Activated CD4-positive, alpha-beta T cell treated with anti-CD3 and anti-CD28 coated beads, Interleukin-2, amount 50 U/mL, for 16 hours (primary cell): Measurements from ENCODE around the gene CFAP410.
A peak's percentile ranks its signal among the peaks of the same experiment; 100 is the strongest.
"Not testable (repeated sequence)": the region's sequence is repeated elsewhere in the genome, so short reads cannot be mapped to it uniquely, and the experiment has no call there.

Experiments used
- DNase-seq: peaks from one replicate; pipeline ENCODE4 v3.0.0-alpha.2; 2020

Gene CFAP410

DNA sequence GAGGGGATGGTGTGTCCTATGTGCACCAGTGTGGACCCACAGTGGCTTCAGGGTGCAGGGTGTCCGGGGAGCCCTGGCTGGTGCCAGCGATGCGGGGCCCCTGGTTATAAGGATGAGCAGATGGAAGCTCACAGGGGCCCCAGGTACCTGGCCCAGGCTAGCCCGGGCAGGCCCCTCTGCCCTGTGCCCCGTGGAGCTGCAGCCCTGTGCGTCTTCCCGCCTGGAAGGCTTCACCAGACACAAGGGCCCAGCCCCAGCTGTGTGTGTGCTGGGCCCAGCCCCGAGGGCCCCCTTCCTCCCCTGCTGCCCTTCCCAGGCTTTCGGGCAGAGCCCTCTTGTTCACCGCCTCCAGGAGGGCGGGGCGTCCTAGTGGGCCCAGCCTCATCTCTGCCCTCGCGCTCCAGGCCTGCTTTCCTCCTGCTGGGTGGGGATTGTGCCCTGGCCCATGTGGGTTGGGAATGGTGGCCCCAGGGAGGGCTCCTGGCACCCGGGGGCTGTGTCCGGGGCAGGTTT lies 23.4 kb downstream of the CFAP410 start:
- no peak for DNase-seq

DNA sequence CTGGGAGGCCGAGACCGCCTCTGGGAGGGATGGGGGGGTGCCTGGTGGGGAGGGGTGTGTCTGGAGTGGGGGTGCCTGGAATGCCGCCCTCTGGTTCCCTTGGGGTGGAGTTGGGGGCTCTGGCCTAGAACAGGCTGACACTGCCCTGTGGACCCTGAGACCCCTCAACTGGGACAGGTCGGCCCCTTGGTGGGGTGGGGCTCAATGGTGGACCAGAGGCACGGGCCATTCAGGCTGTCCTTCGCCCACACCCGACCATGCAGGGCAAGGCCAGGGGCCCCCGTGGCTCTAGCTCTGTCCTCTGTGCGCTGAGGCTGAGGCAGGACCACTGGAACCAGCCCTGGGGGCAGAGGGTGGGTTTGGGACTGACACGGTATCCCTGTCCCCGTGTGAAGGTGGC lies 24.6 kb downstream of the CFAP410 start:
- no peak for DNase-seq

DNA sequence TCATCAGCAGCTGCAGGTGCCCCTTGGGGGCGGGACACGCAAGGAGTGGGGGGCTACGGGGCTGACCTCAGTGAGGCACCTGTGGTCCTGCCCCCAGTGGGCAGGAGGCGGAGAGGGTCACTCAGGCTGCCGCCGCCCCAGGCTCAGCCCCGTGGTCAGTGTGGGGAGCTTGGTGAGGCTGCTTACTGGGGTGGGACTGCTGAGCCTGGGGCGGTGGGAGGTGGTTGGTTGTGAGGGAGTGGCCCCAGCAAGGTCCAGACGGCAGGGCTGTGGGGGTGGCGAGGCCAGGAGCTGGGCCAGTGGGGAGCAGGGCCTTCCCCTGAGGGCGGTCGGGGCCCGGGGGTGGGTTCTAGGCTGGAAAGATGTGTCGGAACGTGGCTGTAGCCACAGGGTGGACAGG lies 25.1 kb downstream of the CFAP410 start:
- DNase-seq, result no peak

DNA sequence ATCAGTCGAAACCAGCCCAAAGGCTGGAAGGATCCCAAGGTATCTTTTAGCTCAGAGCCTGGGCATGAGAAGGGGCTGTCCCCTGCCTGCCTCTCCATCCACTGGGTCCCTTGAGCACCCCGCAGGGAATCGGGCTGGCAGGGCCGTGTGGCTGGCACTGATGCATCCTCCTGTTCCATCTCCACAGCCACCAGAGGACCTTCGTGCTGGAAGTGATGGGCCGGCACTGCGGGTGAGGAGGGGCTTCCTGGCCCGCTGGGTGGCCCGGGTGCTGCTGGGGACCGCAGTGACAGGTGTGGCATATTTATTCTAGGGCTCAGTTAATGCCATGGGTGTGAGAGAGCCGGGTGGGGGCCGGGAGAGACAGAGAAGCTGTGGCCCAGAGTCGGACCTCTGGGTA lies 25.7 kb downstream of the CFAP410 start:
- DNase-seq, result no peak

DNA sequence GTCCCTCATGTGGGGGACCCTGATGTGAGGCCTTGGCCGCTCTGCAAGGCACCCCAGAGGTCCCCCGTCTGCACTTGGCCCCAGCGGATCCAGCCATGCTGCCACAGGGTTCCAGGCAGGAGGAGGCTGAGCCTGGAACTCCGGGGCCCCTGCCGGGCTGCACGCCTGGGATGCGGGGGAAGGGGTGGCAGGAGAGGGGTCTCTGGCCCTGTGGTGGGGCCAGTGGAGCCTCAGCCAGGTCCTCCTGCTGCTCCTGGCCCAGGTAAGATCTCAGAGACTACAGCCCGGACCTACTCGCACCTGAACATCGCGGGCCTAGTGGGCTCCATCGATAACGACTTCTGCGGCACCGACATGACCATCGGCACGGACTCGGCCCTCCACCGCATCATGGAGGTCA lies 26.5 kb downstream of the CFAP410 start:
- DNase-seq, result no peak

DNA sequence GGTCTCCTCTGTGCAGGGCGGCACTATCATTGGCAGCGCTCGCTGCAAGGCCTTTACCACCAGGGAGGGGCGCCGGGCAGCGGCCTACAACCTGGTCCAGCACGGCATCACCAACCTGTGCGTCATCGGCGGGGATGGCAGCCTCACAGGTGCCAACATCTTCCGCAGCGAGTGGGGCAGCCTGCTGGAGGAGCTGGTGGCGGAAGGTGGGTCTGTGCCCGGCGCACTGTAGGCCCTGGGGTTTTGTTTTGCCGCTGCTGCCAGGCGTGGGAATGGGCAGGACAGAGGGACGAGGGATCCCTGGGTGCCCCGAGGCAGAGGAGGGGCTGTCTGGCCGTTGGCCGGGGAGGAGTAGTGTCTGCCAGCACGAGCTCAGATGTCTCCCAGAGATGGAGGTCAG lies 27.1 kb downstream of the CFAP410 start:
- no peak for DNase-seq

DNA sequence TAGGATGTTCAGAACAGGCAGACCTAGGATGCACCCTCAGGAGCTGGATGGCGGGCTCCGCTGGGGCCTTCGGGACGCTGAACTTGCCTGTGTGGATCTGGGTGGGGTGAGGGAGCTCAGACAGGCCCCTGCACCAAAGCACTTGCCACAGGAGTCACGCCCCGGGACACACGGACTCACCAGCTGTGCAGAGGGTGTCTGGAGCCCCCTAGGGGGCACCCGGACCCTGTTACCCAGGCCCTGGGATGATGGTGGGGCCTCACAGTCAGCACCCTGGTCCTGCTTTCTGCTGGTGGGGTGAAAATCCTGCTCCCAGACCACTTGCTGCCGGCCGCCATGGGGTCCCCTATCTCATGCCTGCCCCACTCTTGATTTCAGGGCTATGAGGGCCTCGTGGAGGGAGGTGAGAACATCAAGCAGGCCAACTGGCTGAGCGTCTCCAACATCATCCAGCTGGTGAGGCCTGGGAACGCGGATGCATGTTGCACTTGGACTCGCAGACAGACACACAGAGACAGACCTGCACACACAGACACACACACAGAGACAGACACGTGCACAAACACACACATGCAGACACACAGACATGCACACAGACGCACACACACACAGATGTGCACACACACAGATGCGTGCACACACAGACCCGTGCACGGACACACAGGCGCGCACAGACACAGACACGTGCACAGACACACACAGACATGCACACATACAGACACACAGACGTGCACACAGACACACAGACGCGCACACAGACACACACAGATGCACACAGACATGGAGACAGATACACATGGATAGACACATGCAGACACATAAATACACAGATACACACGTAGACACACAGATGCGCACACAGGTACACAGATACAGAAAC lies 28.3 kb downstream of the CFAP410 start:
- no peak for DNase-seq

DNA sequence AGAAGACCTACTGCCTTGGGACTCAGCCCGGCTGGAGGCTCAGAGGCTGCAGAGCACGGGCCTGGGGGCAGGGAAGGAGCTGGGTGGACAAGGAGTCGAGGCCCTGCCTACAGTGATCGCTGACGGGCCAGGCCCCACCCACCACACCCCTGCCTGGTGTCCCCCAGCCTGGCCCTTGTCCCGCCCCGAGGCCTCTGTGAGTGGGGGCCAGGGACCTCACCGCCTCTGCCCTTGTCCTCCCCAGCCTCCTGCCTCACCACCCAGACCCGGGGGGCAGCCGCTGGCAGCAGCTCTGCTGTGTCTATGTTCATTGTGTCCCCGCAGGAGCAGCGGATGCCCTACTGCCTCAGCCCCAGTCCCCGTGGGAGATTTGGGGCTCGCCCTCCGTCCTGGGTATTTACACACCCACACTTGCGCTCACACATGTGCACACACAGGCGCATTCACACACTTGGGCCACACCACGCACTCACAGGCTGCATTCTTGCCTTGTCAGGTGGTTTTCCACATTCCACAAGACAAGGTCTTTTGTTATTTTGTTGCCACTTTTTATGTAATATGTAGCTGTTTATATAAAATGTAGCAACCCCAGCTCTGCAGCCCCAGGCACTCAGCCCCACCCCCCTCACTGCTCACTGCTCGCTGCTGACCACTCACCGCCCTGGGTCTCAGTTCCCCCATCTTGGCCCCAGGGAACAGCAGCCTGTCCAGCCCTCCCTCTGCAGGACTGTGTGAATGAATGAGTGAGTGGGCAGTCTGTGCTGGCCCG lies 32.1 kb downstream of the CFAP410 start:
- DNase-seq, result no peak

DNA sequence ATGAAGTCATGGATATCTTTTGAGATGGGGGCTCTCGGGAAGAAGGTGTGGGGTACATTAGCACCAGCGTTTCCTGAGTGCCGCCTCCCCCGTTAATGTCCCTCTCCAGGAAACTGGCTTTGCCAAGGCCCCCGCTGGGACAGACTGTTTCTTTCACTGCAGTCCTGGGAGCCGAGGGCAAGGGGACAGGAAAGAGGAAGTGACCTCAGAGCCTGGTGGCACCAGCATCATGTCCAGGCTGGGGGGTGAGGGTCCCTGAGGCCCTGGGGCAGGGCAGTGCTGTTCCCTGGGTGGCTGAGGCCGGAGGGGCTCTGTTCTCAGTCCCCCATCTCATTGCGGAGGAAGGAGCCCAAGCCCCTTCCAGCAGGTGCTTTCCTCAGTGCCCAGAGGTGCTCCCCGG lies 33.5 kb downstream of the CFAP410 start:
- no peak for DNase-seq

DNA sequence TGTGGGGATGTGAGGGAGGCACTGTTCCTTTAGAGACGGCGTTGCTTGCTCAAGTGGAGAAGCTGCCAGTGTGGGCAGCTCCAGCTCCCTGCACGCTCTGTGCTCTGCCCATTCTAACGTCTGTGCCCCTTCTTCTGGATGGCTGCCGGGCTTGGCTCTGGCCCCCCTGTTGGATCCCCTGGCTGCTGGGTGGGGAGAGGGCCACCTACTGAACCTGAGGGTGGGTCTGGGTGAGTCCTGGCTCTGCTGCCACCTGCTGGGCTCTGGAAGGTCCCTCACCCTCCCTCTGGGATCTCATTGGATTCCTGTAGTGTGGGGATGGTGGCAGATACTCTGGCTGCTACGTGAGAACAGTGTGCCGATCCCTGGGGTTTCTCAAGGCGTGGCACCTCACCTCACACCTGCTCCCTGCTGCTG lies 34.3 kb downstream of the CFAP410 start:
- DNase-seq, result peak; percentile 35

DNA sequence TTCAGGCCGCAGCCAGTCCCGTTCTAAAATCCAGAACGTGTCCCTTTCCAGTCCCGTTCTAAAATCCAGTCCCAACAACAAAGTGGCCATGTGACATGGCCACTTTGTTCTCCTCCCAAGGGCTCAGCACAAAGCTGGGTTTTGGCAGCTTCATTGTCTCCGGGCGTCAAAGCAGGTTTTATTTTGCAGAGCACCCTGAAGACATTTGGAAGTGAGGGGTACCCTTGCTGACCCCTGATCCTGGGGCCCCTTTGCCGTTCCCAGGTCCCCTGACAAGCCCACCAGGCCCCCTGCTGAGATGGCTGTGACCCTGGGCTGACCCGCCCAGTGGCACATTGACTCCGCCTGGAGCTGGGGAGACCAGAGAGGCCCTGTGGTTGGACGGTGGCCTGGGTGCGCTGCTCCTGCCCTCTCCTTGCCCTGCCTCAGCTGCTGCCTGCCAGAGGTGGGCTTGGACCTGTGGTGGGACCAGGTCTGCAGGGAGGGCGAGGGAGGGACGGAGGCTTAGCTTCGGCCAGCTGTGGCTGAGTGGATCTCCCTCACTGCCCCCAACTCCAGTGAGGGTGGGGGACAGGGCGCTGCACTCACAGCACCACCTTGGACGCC lies 35.1 kb downstream of the CFAP410 start:
- no peak for DNase-seq

DNA sequence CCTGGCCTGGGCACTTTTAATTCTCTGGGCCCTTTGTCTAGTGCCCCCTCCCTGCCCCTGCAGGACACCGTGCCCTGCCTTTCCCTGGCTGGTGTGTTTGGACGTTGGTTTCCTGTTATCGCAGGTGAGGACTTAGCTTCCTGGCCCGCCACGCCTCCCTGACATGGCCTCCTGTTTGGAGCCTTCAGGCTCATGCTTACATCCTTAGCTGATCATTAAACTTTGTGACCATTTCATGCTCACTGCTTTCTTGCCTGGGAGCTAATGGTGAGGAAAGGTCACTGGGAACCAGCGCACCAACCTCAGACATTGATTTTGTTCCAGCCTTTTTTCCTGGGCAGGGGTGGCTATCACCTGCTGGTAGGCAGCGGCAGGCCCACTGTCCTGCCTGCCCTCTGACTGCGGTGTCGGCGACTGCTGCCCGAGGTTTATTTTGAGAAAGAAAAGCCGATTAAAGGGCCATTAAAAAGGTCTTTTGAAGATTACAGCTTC lies 35.7 kb downstream of the CFAP410 start:
- DNase-seq, result no peak

DNA sequence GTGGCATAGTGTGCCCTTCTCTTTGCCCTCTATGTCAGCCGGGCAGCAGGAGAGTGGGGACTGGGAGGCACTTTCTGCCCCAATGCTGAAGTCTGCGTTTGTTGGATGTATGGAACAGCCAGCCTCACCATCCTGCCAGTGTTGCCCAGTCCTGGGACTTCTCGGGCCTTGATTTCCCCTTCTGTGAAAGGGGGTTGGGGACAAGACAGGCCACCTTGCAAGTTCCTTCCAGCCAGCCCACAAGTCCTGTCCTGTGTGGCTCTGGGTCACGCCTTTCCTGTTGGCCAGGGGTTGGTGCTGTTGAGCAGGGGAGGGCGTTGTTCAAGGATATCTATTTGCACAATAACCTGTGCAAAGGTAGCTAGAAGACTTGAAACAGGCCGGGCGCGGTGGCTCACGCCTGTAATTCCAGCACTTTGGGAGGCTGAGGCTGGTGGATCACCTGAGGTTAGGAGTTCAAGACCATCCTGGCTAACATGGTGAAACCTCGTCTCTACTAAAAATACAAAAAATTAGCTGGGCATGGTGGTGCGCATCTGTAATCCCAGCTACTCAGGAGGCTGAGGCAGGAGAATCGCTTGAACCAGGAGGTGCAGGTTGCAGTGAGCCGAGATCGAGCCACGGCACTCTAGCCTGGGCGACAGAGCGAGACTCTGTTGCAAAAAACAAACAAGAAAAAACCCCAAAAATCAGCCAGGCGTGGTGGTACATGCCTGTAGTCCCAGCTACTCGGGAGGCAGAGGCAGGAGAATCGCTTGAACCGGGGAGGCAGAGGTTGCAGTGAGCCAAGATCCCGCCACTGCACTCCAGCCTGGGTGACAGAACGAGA lies 36.4 kb downstream of the CFAP410 start:
- DNase-seq, result not testable (repeated sequence)

DNA sequence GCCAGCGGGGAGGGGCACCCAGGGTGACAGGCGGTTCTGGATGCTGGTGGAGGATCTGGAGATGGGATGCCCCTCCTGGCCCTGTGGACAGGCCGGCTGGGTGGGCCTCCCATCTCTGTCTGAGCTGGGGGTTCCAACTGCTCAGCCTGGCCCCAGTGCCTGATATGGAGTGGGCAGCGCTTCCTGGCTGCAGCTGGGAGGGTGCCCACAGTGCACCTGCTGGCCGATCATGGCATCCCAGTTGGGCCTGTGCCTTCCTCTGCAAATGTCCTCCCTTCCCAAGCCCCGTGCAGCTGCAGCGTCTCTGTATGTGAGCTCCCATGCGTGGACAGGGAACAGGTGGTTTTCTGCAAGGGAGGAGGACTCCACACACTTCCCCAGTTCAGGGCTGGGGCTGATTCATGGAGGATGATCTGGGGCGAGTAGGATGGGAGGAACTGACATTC lies 37.2 kb downstream of the CFAP410 start:
- no peak for DNase-seq

DNA sequence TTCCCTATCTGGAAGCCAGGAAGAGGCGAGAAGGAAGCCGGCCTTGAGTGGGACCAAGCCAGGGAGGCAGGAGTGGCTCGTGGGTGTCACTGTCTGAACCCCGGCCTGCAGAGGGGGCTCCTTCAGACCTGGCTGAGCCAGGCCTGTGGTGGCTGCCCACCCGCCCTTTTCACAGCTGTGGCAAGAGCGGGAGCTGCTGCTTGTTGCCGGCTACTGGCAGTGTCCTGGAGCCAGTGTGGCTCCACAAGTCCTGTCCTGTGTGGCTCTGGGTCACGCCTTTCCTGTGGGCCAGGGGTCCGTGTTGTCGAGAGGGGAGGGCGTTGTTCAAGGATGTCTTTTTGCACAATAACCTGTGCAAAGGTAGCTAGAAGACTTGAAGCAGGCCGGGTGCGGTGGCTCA lies 38.0 kb downstream of the CFAP410 start:
- no peak for DNase-seq

DNA sequence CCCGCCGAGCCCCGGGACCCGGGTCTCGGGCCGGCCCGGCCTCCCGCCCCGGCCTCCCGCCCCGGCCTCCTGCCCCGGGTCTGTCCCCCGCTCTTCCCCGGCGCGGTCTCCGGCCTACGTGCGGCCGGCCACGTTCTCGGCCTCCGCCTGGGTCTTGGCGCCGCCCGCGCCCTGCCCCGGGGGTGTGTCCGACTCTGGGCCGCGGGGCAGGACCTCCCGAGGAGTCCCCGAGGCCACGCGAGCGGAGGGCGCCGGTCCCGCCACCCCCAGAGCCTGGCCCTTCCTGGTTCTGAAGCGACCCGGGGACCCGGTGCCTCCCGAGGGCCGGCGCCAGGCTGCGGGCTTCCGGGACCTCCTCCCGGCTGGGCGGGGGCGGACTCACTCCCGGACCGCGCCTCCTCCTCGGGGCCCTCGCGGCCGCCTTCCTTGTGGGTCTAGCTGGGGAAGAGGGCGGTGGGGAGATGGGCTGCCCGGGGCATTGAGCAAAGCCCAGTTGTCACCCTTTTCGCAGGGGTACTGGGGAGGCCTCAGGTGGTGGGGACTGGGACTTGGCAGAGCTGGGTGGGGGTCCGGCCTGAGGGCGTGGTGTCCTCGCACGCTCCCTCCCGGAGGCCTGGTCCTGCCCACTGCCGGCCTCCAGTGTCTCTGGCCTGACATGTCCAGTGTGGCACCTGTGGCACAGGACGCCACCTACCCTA lies 38.8 kb downstream of the CFAP410 start:
- DNase-seq, result peak; percentile 68

DNA sequence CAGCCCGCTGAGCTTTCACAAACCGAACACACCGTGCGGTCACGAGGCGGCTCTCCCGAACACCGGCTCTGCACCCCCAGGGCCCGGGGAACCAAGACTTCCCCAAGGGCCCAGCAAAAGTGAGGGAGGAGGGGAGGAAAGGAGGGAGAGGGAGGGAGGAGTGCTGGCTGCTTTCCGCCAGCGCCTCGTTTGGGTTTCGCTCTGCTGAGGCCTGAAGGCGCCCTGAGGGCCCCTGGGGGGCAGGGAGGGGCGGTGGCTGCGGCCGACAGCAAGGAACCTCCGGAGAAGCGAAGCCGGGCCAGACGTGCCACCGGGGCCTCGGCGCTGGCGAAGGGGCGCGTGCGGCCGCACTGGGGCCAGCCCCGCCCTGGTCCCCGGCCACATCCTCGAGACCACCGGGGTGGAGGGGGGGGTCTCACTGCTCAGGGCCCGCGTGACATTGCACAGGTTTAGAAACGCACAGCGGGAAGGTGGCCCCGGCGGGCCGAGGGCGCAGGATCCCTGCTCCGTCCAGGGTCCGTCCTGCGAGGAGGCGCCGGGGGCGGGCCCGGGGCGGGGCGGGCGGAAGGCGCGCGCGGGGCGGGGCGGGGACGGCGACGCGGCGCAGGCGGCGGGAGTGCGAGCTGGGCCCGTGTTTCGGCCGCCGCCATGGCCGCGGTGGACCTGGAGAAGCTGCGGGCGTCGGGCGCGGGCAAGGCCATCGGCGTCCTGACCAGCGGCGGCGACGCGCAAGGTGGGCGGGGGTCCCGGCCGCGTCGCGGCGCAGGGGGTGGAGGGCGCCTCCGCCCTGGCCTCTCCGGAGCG lies 39.5 kb downstream of the CFAP410 start, which contains the start of gene PFKL:
TSS of gene PFKL (plus strand) at position 596 of the 804 bp plus-strand sequence. CDS start at position 649, 53 bp downstream.
- peak; percentile 80 for DNase-seq

DNA sequence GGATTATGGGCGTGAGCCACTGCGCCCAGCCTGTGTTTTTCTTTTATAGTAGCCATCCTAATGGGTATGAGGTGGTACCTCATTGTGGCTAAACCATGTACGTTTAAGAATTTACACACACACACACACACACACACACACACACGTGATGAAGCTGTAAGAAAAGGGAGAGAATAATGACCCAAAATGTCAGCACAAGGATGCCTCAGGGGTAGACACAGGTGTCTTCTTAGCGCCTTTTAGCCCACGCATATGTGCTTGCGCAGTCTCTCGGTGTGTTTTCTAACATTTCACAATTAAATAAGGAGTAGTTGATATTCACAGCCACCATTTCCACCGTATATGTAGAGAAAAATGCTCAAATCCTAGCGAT lies 40.1 kb downstream of the CFAP410 start:
- DNase-seq, result no peak

DNA sequence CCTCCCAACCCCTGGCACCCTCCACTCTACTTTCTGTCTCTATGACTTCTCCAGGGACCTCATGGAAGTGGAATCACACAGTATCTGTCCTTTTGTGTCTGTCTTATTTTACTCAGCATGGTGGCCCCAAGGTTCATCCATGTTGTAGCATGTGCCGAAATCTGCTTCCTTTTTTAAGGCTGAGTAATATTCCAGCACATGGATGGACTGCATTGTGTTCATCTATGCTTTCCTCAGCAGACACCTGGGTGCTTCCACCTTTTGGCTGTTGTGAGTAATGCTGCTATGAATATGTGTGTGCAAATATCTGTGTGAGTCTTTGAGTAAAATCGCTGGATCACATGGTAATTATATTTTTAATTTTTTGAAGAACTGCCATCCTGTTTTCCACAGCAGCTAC lies 40.9 kb downstream of the CFAP410 start:
- DNase-seq, result peak; percentile 30

DNA sequence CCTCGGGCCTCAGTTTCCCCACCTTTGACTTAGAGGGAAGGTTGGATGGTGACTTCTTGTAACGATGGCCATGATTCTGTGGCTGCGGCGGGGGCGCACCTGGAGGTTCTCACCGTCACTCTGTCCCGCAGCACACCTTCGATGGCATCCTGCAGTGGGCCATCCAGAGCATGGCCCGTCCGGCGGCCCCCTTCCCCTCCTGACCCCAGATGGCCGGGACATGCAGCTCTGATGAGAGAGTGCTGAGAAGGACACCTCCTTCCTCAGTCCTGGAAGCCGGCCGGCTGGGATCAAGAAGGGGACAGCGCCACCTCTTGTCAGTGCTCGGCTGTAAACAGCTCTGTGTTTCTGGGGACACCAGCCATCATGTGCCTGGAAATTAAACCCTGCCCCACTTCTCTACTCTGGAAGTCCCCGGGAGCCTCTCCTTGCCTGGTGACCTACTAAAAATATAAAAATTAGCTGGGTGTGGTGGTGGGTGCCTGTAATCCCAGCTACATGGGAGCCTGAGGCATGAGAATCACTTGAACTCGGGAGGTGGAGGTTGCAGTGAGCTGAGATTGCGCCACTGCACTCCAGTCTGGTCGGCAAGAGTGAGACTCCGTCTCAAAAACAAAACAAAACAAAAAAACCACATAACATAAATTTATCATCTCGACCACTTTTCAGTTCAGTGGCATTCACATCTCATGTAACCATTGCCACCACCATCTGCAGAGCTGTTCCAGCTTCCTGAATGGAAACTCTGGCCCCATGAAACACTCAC lies 41.5 kb downstream of the CFAP410 start:
- DNase-seq, result peak; percentile 79
